HTR-8/SVneo (cell line): Measurements from ENCODE around the gene ADGRL1.
A peak's percentile ranks its signal among the peaks of the same experiment; 100 is the strongest.
"Not testable (repeated sequence)": the region's sequence is repeated elsewhere in the genome, so short reads cannot be mapped to it uniquely, and the experiment has no call there.

Experiments used
- DNase-seq: peaks from one replicate; pipeline ENCODE4 v3.0.0; 2011; ENCODE audit warnings: low spot score, mixed read lengths; ENCODE audit not compliant: insufficient read length
- FAIRE-seq: peaks from 2 replicates; lab custom pipeline; 2011; peaks lifted over from hg19 to GRCh38; lab: Jason Lieb, UNC

Gene ADGRL1

GRCh38 chr19:14205452-14206287 lies at the start of gene ADGRL1:
TSS of gene ADGRL1 (minus strand) at chr19:14206169. CDS start at chr19:14183602, 22,567 bp downstream.
- FAIRE-seq, DNase-seq: not testable (repeated sequence)

GRCh38 chr19:14255316-14255715 lies 49.3 kb upstream of the ADGRL1 start:
- not testable (repeated sequence) for FAIRE-seq, DNase-seq

- not testable (repeated sequence) for FAIRE-seq, DNase-seq
These were observed 48.0 kb upstream of the ADGRL1 start for GRCh38 chr19:14253822-14254599.

GRCh38 chr19:14252136-14252535 lies 46.2 kb upstream of the ADGRL1 start:
- not testable (repeated sequence) for DNase-seq, FAIRE-seq

- no peak for DNase-seq
These were observed 44.9 kb upstream of the ADGRL1 start for GRCh38 chr19:14250870-14251269.

GRCh38 chr19:14250315-14250714 lies 44.3 kb upstream of the ADGRL1 start:
- FAIRE-seq, DNase-seq: not testable (repeated sequence)

More at GRCh38 chr19:14250870-14251269, 44.9 kb upstream of the ADGRL1 start:
- FAIRE-seq, result no peak

GRCh38 chr19:14249891-14250290 lies 43.9 kb upstream of the ADGRL1 start:
- FAIRE-seq, DNase-seq: not testable (repeated sequence)

- DNase-seq, FAIRE-seq: not testable (repeated sequence)
These were observed 43.2 kb upstream of the ADGRL1 start for GRCh38 chr19:14249012-14249754.

GRCh38 chr19:14248578-14249011 lies 42.6 kb upstream of the ADGRL1 start:
- no peak for DNase-seq
- no peak for FAIRE-seq

GRCh38 chr19:14247548-14248471 lies 41.8 kb upstream of the ADGRL1 start:
- FAIRE-seq, DNase-seq: not testable (repeated sequence)

- not testable (repeated sequence) for FAIRE-seq
These were observed 41.2 kb upstream of the ADGRL1 start for GRCh38 chr19:14247205-14247547.

GRCh38 chr19:14244393-14244792 lies 38.4 kb upstream of the ADGRL1 start:
- FAIRE-seq, result not testable (repeated sequence)

More at GRCh38 chr19:14247205-14247547, 41.2 kb upstream of the ADGRL1 start:
- DNase-seq, result not testable (repeated sequence)

GRCh38 chr19:14243718-14244117 lies 37.7 kb upstream of the ADGRL1 start:
- not testable (repeated sequence) for DNase-seq, FAIRE-seq

More at GRCh38 chr19:14244393-14244792, 38.4 kb upstream of the ADGRL1 start:
- DNase-seq, result not testable (repeated sequence)

- peak; percentile 79 for FAIRE-seq
These were observed 31.3 kb upstream of the ADGRL1 start for GRCh38 chr19:14237014-14237941.

GRCh38 chr19:14232945-14233344 lies 27.0 kb upstream of the ADGRL1 start:
- not testable (repeated sequence) for FAIRE-seq, DNase-seq

More at GRCh38 chr19:14237014-14237941, 31.3 kb upstream of the ADGRL1 start:
- no peak for DNase-seq

- FAIRE-seq, DNase-seq: not testable (repeated sequence)
These were observed 22.6 kb upstream of the ADGRL1 start for GRCh38 chr19:14228446-14229071.

GRCh38 chr19:14226498-14226897 lies 20.5 kb upstream of the ADGRL1 start:
- not testable (repeated sequence) for DNase-seq, FAIRE-seq
